Left lobe of liver (tissue), 2 donors: Measurements from ENCODE around the gene SRCIN1. TPM values are rescaled to one million over a fixed set of nuclear protein-coding genes. Genes with fewer than 3 reads are reported as not detected.
"Not testable (repeated sequence)": the region's sequence is repeated elsewhere in the genome, so short reads cannot be mapped to it uniquely, and the experiment has no call there.

Experiments
- ATAC-seq: fragments of 200-7000 bp; cut with Tn5 transposase; one replicate; pipeline ENCODE4 v1.9.1; 2020; ENCODE audit warnings: mild to moderate bottlenecking, moderate library complexity
- DNase-seq: peaks from one replicate; pipeline ENCODE4 v3.0.0-alpha.2; 2020; ENCODE audit warnings: low spot score
- total RNA-seq: library from RNA; stranded (reverse); gene quantifications from one replicate; pipeline ENCODE4 v1.2.1, GENCODE V29; 2021
- donor health status: DM: no; HTN: no; CAD: no; lungs with moderate emphysema.
- donor health status: DM: no; HTN: yes; CAD: no.

Gene SRCIN1
- total RNA-seq, 1 donor from 2014 or later = 19.3 TPM

DNA sequence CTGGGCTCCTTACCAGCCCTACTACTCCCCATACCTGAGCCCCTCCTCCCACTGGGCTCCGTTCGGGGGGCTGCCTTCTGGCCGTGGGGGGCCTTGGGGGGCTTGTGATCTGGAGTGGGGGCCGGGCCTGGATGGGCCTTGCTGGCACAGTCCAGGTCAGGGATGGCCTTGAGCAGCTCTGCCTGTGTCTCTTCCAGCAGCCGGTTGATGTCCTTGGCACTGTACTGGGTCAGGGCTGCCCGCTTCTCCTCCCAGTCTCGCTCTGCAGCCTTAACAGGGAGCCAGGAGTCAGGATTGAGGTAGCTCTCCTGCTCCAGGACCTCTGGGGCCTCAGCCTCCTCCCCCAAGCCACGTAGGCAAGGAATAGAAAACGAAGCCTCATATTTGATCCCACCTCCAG lies 54.6 kb downstream of the SRCIN1 start:
- ATAC-seq (no peak), DNase-seq (no peak)

DNA sequence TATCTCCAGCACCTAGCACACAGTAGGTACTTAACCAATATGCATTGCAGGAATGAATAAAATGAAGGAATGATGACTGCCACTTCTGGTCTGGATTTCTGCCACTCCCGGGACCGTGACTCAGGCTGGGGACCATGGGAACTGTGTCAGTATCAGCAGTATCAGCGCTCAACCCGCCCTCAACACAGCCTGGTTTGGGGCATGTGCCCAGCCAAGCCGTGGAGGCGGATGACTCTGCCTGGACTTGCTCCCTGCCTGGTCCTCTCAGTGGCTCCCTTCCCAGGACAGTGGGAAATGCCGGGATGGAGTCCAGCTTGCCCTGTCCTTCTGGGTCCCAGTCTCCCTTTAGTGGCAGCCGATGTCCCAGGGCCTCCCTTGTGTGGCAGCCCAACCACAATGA lies 55.1 kb downstream of the SRCIN1 start:
- peak; percentile 12 for ATAC-seq
- no peak for DNase-seq

DNA sequence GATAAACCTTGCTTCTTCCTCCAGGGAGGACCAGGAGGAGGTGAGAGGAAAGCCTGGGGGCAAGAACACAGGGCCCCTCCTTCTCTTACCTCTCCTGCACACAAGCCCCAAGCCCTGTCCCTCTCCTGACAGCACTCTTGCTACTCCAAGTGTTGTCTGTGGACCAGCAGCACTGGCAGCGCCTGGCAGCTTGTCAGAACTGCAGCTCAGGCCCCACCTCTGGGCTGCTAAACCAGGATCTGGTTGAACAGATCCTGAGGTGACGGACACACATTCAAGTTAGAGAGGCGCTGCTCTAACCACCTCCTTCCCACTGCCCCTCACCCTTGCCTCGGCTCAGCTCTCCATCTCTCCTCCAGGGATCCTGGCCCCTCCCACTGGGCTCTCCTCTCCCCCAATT lies 56.5 kb downstream of the SRCIN1 start:
- DNase-seq = no peak
- ATAC-seq = no peak

DNA sequence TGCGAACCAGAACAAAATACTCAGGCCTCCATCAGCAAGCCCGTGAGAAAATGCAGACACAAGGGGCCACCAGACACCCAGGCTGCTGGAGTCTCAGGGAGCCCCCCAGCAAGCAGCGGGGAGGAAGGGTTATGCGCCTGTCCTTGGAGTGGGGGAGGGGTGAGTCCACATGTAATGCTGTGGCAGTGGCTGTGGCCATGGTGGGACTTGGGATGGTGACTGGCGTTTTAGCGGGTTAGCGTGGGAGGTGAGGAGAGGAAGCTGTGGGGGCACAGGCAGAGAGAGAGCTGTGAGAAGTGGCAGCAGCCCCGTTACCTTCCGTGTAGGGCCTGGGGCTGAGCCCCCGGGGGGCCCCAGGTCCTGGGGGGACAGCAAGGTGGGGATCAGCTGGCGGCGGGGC lies 58.3 kb downstream of the SRCIN1 start:
- DNase-seq = no peak

DNA sequence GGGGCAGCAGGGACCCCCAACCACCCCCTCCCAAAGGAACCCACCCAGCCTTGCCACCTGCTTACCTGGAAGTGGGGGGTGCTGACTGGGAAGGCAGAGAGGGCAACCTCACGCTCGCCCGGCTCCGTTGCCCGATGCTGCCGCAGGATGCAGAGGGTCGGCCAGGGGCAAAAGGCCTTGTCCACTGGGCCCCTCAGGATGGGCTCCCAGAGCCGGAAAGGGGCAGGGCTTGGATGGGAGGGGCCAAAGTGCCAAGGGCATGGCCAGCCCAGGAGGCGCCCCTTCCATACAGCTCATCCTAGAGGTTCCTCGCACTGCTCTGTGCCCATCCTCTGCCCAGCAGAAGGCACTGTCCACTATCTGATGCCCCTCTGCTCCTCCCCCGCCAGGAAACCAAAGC lies 59.4 kb downstream of the SRCIN1 start:
- no peak for DNase-seq
- ATAC-seq = no peak

More for the DNA sequence above, 58.3 kb downstream of the SRCIN1 start:
- ATAC-seq = no peak

DNA sequence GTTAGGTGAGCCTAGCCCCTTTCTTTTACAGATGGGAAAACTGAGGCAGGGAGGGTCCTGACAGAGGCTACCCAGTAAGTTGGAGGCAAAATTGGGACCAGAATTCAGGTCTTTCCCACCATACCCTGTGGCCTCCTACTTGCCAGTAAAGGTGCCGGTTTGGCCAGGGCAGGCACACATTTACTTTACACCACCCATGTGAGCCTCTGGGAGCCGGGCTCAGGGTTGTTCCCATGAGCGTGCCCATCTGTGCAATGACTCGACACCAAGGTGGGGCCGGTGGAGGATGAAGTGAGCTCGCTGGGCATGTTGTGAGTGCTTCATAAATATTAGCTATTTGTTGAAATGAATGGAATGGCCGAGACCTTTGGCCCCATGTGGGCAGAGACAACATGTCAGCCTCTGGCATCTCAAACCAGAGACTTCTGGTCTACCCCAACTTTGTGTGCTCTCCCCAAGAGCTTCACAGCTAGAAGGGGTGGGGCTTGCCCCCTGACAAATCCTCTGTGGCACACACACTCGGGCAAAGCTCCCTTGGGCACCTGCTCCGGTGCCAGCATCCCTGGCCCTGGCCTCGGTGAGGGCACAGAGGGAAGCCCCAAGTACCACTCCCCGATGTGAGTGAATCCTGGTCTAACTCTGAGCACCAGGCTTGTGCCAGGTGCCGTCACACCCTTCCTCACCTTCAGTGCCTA lies 60.1 kb downstream of the SRCIN1 start:
- DNase-seq (no peak), ATAC-seq (no peak)

DNA sequence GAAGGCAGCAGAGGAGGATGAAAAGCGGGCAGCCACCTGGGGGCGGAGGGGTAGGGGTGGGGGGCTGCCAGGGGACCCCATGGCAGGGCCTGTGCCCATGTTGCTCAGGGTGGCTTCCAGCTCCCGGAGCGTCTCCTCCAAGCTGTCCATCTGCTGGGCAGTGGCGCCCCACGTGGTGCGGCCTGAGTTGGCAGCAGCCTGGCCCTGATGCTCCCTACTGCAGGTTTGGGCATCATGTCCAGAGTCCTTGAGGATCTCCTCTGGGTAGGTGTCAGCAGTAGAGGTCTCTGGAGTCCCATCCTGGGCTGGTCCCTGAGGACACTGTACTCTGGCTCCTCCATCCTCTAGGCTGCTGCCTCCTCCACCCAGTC lies 60.9 kb downstream of the SRCIN1 start:
- no peak for ATAC-seq
- DNase-seq = no peak

DNA sequence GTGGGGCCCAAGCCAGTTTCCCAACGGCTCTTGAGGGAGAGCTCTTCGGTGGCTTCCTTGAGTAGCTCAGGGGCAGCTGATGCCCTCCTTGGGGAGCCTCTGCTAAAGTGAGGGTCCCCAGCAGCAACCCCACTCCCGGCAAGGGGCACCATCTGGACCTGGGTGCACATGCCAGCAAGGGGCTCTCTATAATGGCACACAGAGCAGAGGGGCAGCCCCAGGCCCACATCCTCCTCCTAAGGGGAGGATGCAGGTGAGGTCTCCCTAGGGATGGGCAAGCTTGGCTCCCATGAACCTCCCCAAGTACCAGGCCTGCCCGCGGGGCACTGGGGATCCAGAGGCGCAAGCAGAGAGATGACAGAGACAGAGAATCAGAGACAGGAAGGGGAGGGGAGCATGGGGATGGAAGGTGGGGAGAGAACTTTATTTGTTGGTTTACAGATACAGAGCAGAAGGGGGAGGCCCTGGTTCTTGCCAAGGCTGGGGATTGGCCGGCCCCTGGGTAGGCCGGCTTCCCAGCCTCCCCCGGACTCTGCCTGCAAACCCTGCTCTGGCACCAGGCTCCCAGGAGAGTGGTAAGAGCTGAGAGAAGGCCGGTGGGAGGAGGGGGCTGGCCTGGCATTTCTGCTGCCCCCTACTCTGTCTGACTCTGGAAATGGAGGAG lies 61.4 kb downstream of the SRCIN1 start:
- no peak for ATAC-seq

DNA sequence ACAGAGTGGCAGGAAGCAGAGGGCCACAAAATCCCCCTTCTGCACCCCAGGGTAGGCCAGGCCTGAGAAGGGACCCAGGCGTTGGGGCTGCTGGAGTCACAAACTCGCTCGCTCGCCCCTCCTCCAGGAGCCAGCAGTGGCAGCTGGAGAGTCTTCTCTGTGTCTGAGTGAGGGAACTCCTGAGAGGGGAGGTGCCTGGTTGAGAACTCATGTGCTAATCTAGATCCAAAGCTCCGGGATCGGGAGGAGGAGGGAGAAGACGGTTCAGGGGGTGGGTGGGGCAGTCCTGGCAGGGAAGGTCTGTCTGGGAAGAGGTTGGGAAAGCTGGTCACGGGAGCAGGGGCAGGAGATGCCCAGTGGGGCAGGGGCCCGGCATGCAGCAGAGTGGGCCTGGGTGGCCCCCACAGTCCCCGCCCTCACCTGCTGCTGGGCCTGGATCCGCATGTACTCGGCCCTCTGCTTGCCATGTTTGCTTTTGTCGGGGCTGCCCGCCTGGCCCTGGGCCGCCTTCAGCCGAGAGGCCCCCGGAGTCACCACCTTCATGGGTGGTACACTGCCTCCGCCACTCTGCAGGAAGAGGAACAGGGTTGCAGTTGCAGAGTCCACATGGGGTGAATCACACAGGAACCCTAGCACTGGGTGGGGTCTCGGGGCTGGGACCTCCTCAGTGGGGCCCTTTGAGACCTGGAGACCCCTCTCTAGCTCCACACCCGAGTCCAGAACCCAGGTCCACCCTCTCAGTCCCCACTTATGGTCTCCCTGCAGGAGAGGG lies 62.2 kb downstream of the SRCIN1 start:
- no peak for DNase-seq
- no peak for ATAC-seq

More for the DNA sequence above, 61.4 kb downstream of the SRCIN1 start:
- DNase-seq = no peak

DNA sequence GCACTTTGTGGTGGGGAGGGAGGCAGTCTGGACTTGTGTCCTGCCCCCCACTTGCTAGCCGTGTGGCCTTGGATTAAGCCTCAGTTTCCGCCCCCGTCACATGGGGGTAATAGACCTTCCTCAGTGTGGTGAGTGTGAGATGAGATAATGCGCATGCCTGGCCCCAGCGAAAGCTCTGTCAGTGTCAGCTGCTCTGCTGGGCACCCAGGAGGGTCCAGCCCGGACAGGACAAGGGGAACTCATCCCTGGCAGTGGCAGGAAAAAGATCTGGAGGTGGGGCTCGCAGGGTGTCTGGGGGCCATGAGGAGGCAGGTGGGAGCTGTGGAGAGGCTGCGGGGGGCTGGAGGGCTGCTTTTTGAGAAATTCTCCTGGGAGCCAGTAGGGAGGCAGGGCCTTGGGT lies 63.5 kb downstream of the SRCIN1 start:
- ATAC-seq = no peak
- DNase-seq = no peak

DNA sequence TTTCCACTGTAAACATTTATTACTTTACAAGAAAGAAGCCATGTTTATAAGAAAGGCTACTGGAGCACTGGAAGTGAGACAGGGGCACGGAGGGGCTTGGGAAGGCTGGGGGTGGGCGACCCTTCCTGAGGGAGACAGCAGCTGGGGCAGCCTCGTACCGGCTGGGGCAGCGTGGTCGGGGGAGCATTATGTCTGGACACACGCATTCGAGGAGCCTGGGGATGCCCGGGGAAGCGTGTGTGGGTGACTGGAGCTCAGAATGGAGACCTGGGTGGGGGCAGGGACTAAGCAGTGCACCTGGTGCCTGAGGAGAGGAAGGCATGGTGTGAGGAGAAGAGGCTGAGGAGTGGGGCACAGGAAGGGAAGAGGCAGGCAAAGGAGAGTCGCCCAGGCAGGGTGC lies 64.5 kb downstream of the SRCIN1 start:
- DNase-seq = no peak
- no peak for ATAC-seq

DNA sequence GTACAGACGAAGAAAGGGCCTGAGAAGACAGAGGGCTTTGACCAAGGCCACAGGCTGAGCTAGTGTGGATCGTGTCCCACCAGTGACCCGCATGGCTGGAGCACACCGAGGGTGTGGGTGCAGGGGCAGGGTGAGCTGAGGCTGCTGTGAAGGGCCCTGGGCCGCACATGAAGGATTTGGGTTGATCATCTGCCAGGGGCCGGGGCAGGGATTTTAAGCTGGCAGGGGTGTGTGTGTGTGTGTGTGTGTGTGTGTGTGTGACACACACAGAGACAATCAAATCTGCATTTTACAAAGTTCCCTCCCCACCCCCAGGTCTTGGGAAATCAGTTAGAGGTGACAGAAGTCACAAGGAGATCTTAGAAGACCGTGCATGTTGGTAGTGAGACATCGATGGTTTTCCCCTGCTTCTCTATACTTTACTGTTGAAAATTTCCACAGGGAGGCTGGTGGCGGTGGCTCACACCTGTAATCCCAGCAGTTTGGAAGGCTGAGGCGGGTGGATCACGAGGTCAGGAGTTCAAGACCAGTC lies 65.2 kb downstream of the SRCIN1 start:
- DNase-seq (no peak), ATAC-seq (no peak)

DNA sequence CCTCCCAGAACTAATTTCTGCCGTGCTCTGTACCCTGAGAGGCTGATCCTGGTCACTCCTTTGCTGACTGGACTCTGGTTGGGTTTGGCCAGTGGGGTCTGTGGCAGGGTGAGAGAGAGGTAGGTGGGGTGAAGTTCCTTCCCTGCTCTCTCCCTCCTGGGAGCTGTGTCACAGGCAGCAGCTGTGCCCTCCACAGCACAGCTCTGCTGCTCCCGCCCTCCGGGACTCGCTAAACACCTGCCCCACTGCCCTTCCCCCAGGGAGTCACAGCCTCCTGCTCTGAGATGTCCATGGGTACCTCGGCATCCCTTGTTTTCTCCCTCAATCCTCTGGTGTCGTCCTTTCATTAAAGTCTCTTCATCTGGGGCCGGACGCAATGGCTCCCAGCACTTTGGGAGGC lies 66.4 kb downstream of the SRCIN1 start:
- ATAC-seq (no peak), DNase-seq (no peak)

DNA sequence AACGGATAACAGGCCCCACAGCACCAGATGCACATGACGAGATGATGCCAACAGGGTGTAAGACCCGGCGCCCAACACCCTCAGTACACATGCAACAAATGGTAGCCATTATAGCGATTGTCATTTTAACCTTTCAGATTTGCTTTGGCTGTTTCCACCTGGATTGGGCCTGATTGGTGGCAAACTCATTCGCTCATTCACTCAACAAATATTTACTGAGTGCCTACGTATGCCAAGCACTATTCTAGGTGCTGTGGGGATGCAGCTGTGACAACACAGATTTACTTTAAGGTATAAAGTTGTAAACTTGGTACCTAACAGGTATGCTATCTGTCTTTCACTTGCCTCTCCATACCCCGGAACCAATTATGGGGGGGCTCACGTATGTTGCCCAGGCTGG lies 66.8 kb downstream of the SRCIN1 start:
- ATAC-seq (peak; percentile 50), DNase-seq (no peak)

DNA sequence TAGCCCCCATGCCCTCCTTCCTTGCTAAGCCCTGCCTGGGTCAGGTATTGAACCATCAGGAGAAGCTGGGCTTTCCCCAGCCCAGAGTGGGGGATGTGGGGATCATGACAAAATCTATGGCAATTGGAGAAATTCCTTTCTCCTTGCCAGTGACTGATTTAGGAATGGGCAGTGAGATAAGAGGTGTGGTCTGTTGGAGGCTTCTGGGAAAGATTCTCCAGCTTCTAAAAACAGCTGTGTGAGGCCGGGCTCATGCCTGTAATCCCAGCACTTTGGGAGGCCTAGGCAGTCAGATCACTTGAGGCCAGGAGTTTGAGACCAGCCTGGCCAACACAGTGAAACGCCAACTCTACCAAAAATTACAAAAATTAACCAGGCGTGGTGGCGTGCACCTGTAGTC lies 69.1 kb downstream of the SRCIN1 start:
- no peak for ATAC-seq
- no peak for DNase-seq

DNA sequence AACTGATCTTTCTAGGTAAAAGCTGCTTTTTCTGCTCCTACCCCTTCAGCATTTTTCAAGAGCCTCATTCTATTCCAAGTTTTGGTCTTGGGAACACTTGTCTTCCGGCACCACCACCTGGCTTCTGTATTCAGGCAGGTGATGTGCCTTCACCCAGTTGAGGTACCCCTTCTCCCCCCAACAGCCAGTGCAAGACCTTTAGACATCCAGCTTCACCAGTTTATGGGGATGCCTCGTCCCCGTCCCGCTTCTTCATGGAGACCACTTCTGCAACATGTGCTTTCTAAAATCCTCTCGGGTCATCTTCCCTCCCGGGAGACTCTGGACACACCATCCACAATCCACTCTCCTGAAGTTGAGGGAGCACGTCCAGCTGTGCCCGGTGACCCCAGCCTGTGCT lies 69.9 kb downstream of the SRCIN1 start:
- no peak for DNase-seq
- no peak for ATAC-seq

DNA sequence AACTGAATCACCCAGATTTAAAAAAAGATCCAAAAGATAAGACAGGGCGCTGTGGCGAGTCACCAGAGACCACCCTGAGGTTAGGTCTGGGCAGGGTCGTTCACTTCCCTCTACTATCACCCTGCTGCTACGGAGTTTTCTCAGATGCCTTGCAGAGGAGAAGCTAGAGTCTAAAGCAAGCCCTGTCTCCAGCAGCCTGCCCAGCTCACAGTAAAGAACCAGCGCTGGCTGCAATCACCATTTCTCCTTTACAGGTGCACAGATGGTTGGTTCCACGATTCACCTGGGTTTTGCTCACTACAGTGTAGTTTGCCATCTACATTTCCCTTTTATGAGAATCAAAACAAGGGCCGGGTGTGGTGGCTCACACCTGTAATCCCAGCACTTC lies 71.3 kb downstream of the SRCIN1 start:
- ATAC-seq = no peak
- no peak for DNase-seq

DNA sequence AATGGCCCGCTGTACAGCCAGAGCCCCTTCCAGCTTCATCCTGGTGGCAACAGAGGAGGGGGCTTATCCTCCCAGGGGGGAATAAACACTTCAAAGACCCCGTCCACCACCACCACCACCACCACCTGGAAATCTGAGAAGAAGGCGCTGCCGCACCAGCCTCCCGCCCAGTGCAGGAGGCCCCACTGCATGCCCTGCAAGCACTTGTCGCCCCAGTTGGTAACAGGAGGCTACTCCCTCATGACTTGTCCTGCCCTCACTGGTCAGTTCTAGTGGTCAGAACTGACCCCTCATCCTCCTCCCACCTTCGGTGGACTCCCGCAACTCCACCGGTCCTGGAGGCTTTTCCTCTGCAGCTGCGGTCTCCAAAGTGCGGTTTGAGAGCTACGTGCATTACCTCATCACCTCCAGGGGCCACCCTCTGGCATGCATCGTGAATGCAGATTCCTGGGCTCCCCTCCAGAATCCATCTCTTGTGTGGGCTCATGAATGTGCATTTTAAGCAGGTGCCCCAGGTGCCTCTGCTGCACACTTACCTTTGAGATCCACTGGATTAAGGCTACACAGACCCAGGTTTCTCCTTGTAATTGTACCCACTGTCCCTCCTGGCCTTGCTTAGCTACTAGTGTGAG lies 71.8 kb downstream of the SRCIN1 start:
- ATAC-seq (peak; percentile 34), DNase-seq (no peak)

DNA sequence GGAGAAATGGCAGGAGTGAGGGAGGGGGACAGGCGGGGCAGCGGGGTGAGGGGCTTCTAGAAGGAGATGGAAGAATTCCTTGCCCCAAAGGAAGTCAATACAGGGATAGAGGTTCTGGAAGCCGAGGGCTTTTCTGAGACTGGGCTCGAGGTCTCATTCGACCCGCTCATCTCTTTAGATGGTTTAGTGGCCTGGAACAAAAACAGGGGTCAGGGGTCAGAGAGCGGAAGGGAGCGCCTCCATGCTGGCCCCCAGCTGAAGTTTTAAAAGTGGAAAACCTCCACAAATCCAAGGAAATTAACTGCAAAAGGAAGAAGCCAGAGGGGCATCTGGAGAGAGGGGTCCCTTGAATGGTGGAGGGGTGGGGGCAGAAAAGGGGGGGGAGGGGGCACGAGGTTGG lies 72.5 kb downstream of the SRCIN1 start:
- DNase-seq = no peak
- ATAC-seq = no peak

DNA sequence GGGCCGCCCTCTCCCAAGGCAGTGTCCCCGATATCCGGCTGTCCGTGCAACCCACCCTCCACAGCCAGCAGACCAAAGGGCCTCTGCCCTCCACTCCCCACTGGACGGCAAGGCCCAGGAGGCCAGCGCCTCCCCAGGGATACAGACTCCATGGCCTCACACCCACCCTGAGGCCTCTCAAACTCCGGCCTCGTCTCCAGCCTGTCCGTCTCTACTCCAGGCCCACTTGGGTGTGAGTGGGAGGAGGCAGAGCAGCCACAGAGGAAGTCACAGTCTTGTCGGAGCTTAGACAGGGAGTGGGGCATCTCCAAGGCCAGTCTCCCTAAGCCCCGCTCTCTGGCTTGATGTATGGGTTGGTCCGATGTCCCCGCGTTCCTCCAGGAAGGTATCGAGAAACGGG lies 73.3 kb downstream of the SRCIN1 start:
- DNase-seq (no peak), ATAC-seq (no peak)

DNA sequence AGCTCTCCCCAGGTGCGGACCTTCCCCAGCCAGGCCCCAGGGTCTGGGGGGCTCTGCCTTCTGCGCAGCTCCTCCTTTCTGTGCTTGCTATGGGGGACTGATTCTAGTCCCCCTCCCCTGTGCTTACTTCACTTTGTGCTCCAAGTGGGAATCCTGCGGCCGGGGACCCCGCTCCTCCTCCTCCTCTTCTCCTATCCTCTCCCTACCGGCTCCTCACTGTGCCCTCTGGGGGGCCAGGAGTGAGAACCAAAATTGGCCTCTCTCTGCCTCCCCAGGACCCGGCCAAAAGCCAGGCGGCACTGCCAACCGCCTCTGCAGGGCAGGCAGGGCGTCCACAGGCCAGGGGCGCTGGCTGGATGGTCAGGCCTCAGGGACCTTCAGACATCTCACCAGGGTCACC lies 74.0 kb downstream of the SRCIN1 start:
- not testable (repeated sequence) for DNase-seq, ATAC-seq
